ENCODE data around the gene STX2.

STX2 gene

GRCh38 chr12:130847112-130847511, 8.1 kb upstream of the STX2 start:
- Histone ChIP-seq H3K9me3 (replicated peaks in 1 of 2; ENCODE audit: control insufficient read depth in 2 of 2, insufficient read depth in 1 of 2, low read depth in 1 of 2, low read length in 2 of 2) (peaks cover 0 to 2% of the 10 kb centered on the region in 2 donors), H4K91ac (ENCODE audit: low read depth, low read length, poor library complexity) (no peak overlapping the region), H2BK120ac (ENCODE audit: low read depth, low read length) (no peak overlapping the region), H3K4me2 (ENCODE audit: insufficient read depth, low read length, poor library complexity, severe bottlenecking) (no peak overlapping the region), H3K4me3 (ENCODE audit: low read length in 2 of 2) (no peak overlapping the region), H2AK5ac (ENCODE audit: low read depth, low read length) (no peak overlapping the region), H3K4me1 (ENCODE audit: control insufficient read depth in 2 of 2, insufficient read depth in 1 of 2, low read depth in 1 of 2, low read length in 2 of 2) (no peaks in the 10 kb centered on the region), H3K4ac (ENCODE audit: low read length) (no peak overlapping the region), H3K36me3 (replicated peaks in 1 of 2; ENCODE audit: control insufficient read depth in 2 of 2, insufficient read depth in 2 of 2, low read length in 2 of 2) (no peaks in the 10 kb centered on the region), H3K23ac (ENCODE audit: low read depth, low read length, poor library complexity) (no peak overlapping the region), H2BK15ac (ENCODE audit: low read length) (no peak overlapping the region), H3K14ac (ENCODE audit: low read length) (no peak overlapping the region), H3K27me3 (ENCODE audit: control insufficient read depth in 3 of 3, insufficient read depth in 3 of 3, low read depth in 1 of 3, low read length in 3 of 3) (peaks cover 0 to 6% (median 0%) of the 10 kb centered on the region in 3 experiments), H3K79me1 (ENCODE audit: low read depth, low read length) (no peaks in the 10 kb centered on the region), H3K27ac (replicated peaks; ENCODE audit: low read length) (no peak overlapping the region), H3K18ac (ENCODE audit: low read length) (no peak overlapping the region), H2BK5ac (ENCODE audit: low read length) (no peak overlapping the region), H3K9ac (ENCODE audit: low read depth, low read length, poor library complexity) (no peak overlapping the region), H2AFZ (ENCODE audit: low read length) (no peak overlapping the region), H4K8ac (ENCODE audit: low read depth, low read length) (no peak overlapping the region), H2BK12ac (ENCODE audit: low read length) (no peak overlapping the region)
- no peak for DNase-seq (ENCODE audit: low spot score)
- no CpG with 5 or more reads among the region's 7 CpGs for WGBS, 2 donors (ENCODE audit: extremely low coverage in 2 of 2, insufficient read length in 2 of 2, insufficient replicate concordance in 1 of 2)

GRCh38 chr12:130846369-130846768, 7.3 kb upstream of the STX2 start:
- no peak overlapping the region for H2AFZ ChIP-seq (ENCODE audit: low read length)
- H3K79me1 ChIP-seq (ENCODE audit: low read depth, low read length): no peaks in the 10 kb centered on the region
- no peak overlapping the region for H3K4me3 ChIP-seq (ENCODE audit: low read length in 2 of 2)
- H3K18ac ChIP-seq (ENCODE audit: low read length): no peak overlapping the region
- H3K36me3 ChIP-seq (replicated peaks in 1 of 2; ENCODE audit: control insufficient read depth in 2 of 2, insufficient read depth in 2 of 2, low read length in 2 of 2): no peaks in the 10 kb centered on the region
- no peak overlapping the region for H3K4ac ChIP-seq (ENCODE audit: low read length)
- H3K4me2 ChIP-seq (ENCODE audit: insufficient read depth, low read length, poor library complexity, severe bottlenecking): no peak overlapping the region
- peaks cover 0 to 6% (median 0%) of the 10 kb centered on the region in 3 experiments for H3K27me3 ChIP-seq (ENCODE audit: control insufficient read depth in 3 of 3, insufficient read depth in 3 of 3, low read depth in 1 of 3, low read length in 3 of 3)
- no peaks in the 10 kb centered on the region for H3K9me3 ChIP-seq (replicated peaks in 1 of 2; ENCODE audit: control insufficient read depth in 2 of 2, insufficient read depth in 1 of 2, low read depth in 1 of 2, low read length in 2 of 2)
- no peaks in the 10 kb centered on the region for H3K4me1 ChIP-seq (ENCODE audit: control insufficient read depth in 2 of 2, insufficient read depth in 1 of 2, low read depth in 1 of 2, low read length in 2 of 2)
- H4K8ac ChIP-seq (ENCODE audit: low read depth, low read length): no peak overlapping the region
- no peak overlapping the region for H2BK12ac ChIP-seq (ENCODE audit: low read length)
- no peak overlapping the region for H4K91ac ChIP-seq (ENCODE audit: low read depth, low read length, poor library complexity)
- H2AK5ac ChIP-seq (ENCODE audit: low read depth, low read length): no peak overlapping the region
- H3K27ac ChIP-seq (replicated peaks; ENCODE audit: low read length): no peak overlapping the region
- H3K23ac ChIP-seq (ENCODE audit: low read depth, low read length, poor library complexity): no peak overlapping the region
- no peak overlapping the region for H2BK5ac ChIP-seq (ENCODE audit: low read length)
- H2BK15ac ChIP-seq (ENCODE audit: low read length): no peak overlapping the region
- H3K14ac ChIP-seq (ENCODE audit: low read length): no peak overlapping the region
- no peak overlapping the region for H3K9ac ChIP-seq (ENCODE audit: low read depth, low read length, poor library complexity)
- DNase-seq (ENCODE audit: low spot score): no peak
- H2BK120ac ChIP-seq (ENCODE audit: low read depth, low read length): no peak overlapping the region

- Histone ChIP-seq H2BK5ac (ENCODE audit: low read length) (no peak overlapping the region), H2BK15ac (ENCODE audit: low read length) (no peak overlapping the region), H2BK12ac (ENCODE audit: low read length) (no peak overlapping the region), H3K4me2 (ENCODE audit: insufficient read depth, low read length, poor library complexity, severe bottlenecking) (no peak overlapping the region), H2AK5ac (ENCODE audit: low read depth, low read length) (no peak overlapping the region), H3K27me3 (ENCODE audit: control insufficient read depth in 3 of 3, insufficient read depth in 3 of 3, low read depth in 1 of 3, low read length in 3 of 3) (no peaks in the 10 kb centered on the region), H3K9me3 (replicated peaks in 1 of 2; ENCODE audit: control insufficient read depth in 2 of 2, insufficient read depth in 1 of 2, low read depth in 1 of 2, low read length in 2 of 2) (no peaks in the 10 kb centered on the region), H3K36me3 (replicated peaks in 1 of 2; ENCODE audit: control insufficient read depth in 2 of 2, insufficient read depth in 2 of 2, low read length in 2 of 2) (peaks cover 0 to under 1% of the 10 kb centered on the region in 2 donors), H2BK120ac (ENCODE audit: low read depth, low read length) (no peak overlapping the region), H3K4ac (ENCODE audit: low read length) (no peak overlapping the region), H3K23ac (ENCODE audit: low read depth, low read length, poor library complexity) (no peak overlapping the region), H3K4me1 (ENCODE audit: control insufficient read depth in 2 of 2, insufficient read depth in 1 of 2, low read depth in 1 of 2, low read length in 2 of 2) (peaks cover 7 to 12% of the 10 kb centered on the region in 2 donors), H3K79me1 (ENCODE audit: low read depth, low read length) (peaks cover 8% of the 10 kb centered on the region), H3K18ac (ENCODE audit: low read length) (no peak overlapping the region), H3K4me3 (ENCODE audit: low read length in 2 of 2) (peak overlapping the region in 1 of 2 donors; percentile 84), H3K14ac (ENCODE audit: low read length) (no peak overlapping the region), H3K27ac (replicated peaks; ENCODE audit: low read length) (no peak overlapping the region), H4K8ac (ENCODE audit: low read depth, low read length) (no peak overlapping the region), H2AFZ (ENCODE audit: low read length) (peak overlapping the region; percentile 80), H3K9ac (ENCODE audit: low read depth, low read length, poor library complexity) (no peak overlapping the region), H4K91ac (ENCODE audit: low read depth, low read length, poor library complexity) (no peak overlapping the region)
- no peak for DNase-seq (ENCODE audit: low spot score)
- no CpG with 5 or more reads among the region's 11 CpGs for WGBS, 2 donors (ENCODE audit: extremely low coverage in 2 of 2, insufficient read length in 2 of 2, insufficient replicate concordance in 1 of 2)
Measured at GRCh38 chr12:130839770-130840404, 837 bp upstream of the STX2 start.

- Histone ChIP-seq H3K9me3 (replicated peaks in 1 of 2; ENCODE audit: control insufficient read depth in 2 of 2, insufficient read depth in 1 of 2, low read depth in 1 of 2, low read length in 2 of 2) (no peaks in the 10 kb centered on the region), H3K27ac (replicated peaks; ENCODE audit: low read length) (no peak overlapping the region), H4K8ac (ENCODE audit: low read depth, low read length) (no peak overlapping the region), H2BK12ac (ENCODE audit: low read length) (no peak overlapping the region), H3K9ac (ENCODE audit: low read depth, low read length, poor library complexity) (peak overlapping the region; percentile 88), H3K79me1 (ENCODE audit: low read depth, low read length) (peaks cover 10% of the 10 kb centered on the region), H4K91ac (ENCODE audit: low read depth, low read length, poor library complexity) (no peak overlapping the region), H3K4me1 (ENCODE audit: control insufficient read depth in 2 of 2, insufficient read depth in 1 of 2, low read depth in 1 of 2, low read length in 2 of 2) (peaks cover 7 to 12% of the 10 kb centered on the region in 2 donors), H3K23ac (ENCODE audit: low read depth, low read length, poor library complexity) (peak overlapping the region; percentile 67), H3K4me2 (ENCODE audit: insufficient read depth, low read length, poor library complexity, severe bottlenecking) (peak overlapping the region; percentile 83), H3K4me3 (ENCODE audit: low read length in 2 of 2) (peak overlapping the region; percentile 84 to 92), H2BK15ac (ENCODE audit: low read length) (peak overlapping the region; percentile 49), H3K18ac (ENCODE audit: low read length) (peak overlapping the region; percentile 92), H3K4ac (ENCODE audit: low read length) (peak overlapping the region; percentile 66), H2BK120ac (ENCODE audit: low read depth, low read length) (no peak overlapping the region), H3K27me3 (ENCODE audit: control insufficient read depth in 3 of 3, insufficient read depth in 3 of 3, low read depth in 1 of 3, low read length in 3 of 3) (no peaks in the 10 kb centered on the region), H2AFZ (ENCODE audit: low read length) (peak overlapping the region; percentile 80), H2BK5ac (ENCODE audit: low read length) (no peak overlapping the region), H3K14ac (ENCODE audit: low read length) (peak overlapping the region; percentile 87), H3K36me3 (replicated peaks in 1 of 2; ENCODE audit: control insufficient read depth in 2 of 2, insufficient read depth in 2 of 2, low read length in 2 of 2) (peaks cover 1 to 3% of the 10 kb centered on the region in 2 donors), H2AK5ac (ENCODE audit: low read depth, low read length) (peak overlapping the region; percentile 74)
- no CpG with 5 or more reads among the region's 38 CpGs for WGBS, 2 donors (ENCODE audit: extremely low coverage in 2 of 2, insufficient read length in 2 of 2, insufficient replicate concordance in 1 of 2)
- DNase-seq (ENCODE audit: low spot score): peak; percentile 24
Measured at GRCh38 chr12:130838284-130838950, 633 bp downstream of the STX2 start.
